DND-41 (cell line): ENCODE measurements around the gene ISCA1.

Experiments
- ATAC-seq: fragments of 200-7000 bp; cut with Tn5 transposase; 3 replicates; pipeline ENCODE4 v1.9.1; 2021; ENCODE audit warnings: low read depth; ENCODE audit not compliant: insufficient read depth
- DNase-seq: peaks from one replicate; pipeline ENCODE4 v3.0.0-alpha.2; 2020
- H2AFZ ChIP-seq: 2 replicates; pipeline ENCODE4 v1.6.0; 2012; ENCODE audit warnings: low read depth, low read length
- H3K27ac ChIP-seq: 2 replicates; pipeline ENCODE4 v1.5.1; 2012; ENCODE audit warnings: low read length, inconsistent platforms
- H3K27me3 ChIP-seq: fragments of 200-600 bp; sonication (generic); 2 replicates; pipeline ENCODE4 v1.6.0; 2012; ENCODE audit warnings: low read length, mild to moderate bottlenecking, inconsistent platforms; ENCODE audit not compliant: insufficient read depth, poor library complexity
- H3K36me3 ChIP-seq: 2 replicates; pipeline ENCODE4 v1.5.1; 2012; ENCODE audit warnings: low read length, inconsistent platforms; ENCODE audit not compliant: insufficient read depth
- H3K4me1 ChIP-seq: 2 replicates; pipeline ENCODE4 v1.5.1; 2012; ENCODE audit warnings: mild to moderate bottlenecking, low read length; ENCODE audit not compliant: insufficient read depth
- H3K4me2 ChIP-seq: 2 replicates; pipeline ENCODE4 v1.6.0; 2012; ENCODE audit warnings: mild to moderate bottlenecking, moderate library complexity, low read length, inconsistent platforms; ENCODE audit not compliant: insufficient read depth
- H3K4me3 ChIP-seq, 2 experiments: fragments of 200-600 bp in 1 of 2; shearing (Covaris generic) in 1 of 2; 2 replicates each; pipeline ENCODE4 v1.5.1; 2012 to 2016; ENCODE audit warnings: inconsistent platforms in 2 of 2, low read length in 2 of 2, mild to moderate bottlenecking in 2 of 2, low read depth in 1 of 2, moderate library complexity in 1 of 2
- H3K79me2 ChIP-seq: 2 replicates; pipeline ENCODE4 v1.6.0; 2012; ENCODE audit warnings: low read length, inconsistent platforms; ENCODE audit not compliant: insufficient read depth
- H3K9ac ChIP-seq: 2 replicates; pipeline ENCODE4 v1.6.0; 2012; ENCODE audit warnings: low read depth, mild to moderate bottlenecking, inconsistent platforms, low read length, moderate library complexity
- H3K9me3 ChIP-seq: 2 replicates; pipeline ENCODE4 v1.5.1; 2012; ENCODE audit warnings: low read length, moderate library complexity, mild to moderate bottlenecking, inconsistent platforms; ENCODE audit not compliant: insufficient read depth, severe bottlenecking
- H4K20me1 ChIP-seq: 2 replicates; pipeline ENCODE4 v1.6.0; 2012; ENCODE audit warnings: low read length; ENCODE audit not compliant: insufficient read depth
- CTCF ChIP-seq: IDR thresholded peaks from 2 replicates; pipeline ENCODE4 v1.5.1; 2012; ENCODE audit warnings: borderline replicate concordance, low read length, moderate library complexity, mild to moderate bottlenecking; ENCODE audit not compliant: poor library complexity, severe bottlenecking; ENCODE audit errors: extremely low read depth
- EZH2 ChIP-seq: IDR thresholded peaks from 3 replicates; pipeline ENCODE4 v1.6.1; 2012; ENCODE audit warnings: borderline replicate concordance, low read depth, mild to moderate bottlenecking, moderate library complexity, low read length, inconsistent platforms; ENCODE audit not compliant: severe bottlenecking

ISCA1 gene

GRCh38 chr9:86253577-86253976, 28.8 kb downstream of the ISCA1 start:
- Histone ChIP-seq H3K9ac (no peak overlapping the region), H4K20me1 (no peaks in the 10 kb centered on the region), H3K27me3 (no peaks in the 10 kb centered on the region), H3K79me2 (no peaks in the 10 kb centered on the region), H3K4me2 (no peak overlapping the region), H3K4me1 (no peaks in the 10 kb centered on the region), H3K4me3 (no peak overlapping the region), H3K36me3 (no peaks in the 10 kb centered on the region), H3K27ac (no peak overlapping the region), H3K9me3 (peaks cover 2% of the 10 kb centered on the region), H2AFZ (no peak overlapping the region)
- TF ChIP-seq EZH2, result no peak
- no peak for TF ChIP-seq CTCF
- DNase-seq (no peak), ATAC-seq (no peak)

GRCh38 chr9:86252870-86253269, 29.5 kb downstream of the ISCA1 start:
- no peak for ATAC-seq
- no peaks in the 10 kb centered on the region for H3K79me2 ChIP-seq
- no peaks in the 10 kb centered on the region for H3K27me3 ChIP-seq
- H3K9me3 ChIP-seq, result peaks cover 2% of the 10 kb centered on the region
- no peak for TF ChIP-seq CTCF
- TF ChIP-seq EZH2, result no peak
- H3K4me2 ChIP-seq, result no peak overlapping the region
- H2AFZ ChIP-seq, result no peak overlapping the region
- no peak overlapping the region for H3K9ac ChIP-seq
- no peaks in the 10 kb centered on the region for H3K36me3 ChIP-seq
- DNase-seq, result no peak
- H3K4me3 ChIP-seq, result no peak overlapping the region
- H4K20me1 ChIP-seq, result no peaks in the 10 kb centered on the region
- H3K27ac ChIP-seq, result no peak overlapping the region
- H3K4me1 ChIP-seq, result no peaks in the 10 kb centered on the region

- Histone ChIP-seq H3K4me1 (peaks cover 12% of the 10 kb centered on the region), H4K20me1 (no peaks in the 10 kb centered on the region), H3K4me2 (no peak overlapping the region), H3K4me3 (no peak overlapping the region), H3K27ac (no peak overlapping the region), H3K27me3 (no peaks in the 10 kb centered on the region), H3K9ac (no peak overlapping the region), H3K36me3 (no peaks in the 10 kb centered on the region), H3K79me2 (no peaks in the 10 kb centered on the region), H2AFZ (no peak overlapping the region), H3K9me3 (peaks cover 2% of the 10 kb centered on the region)
- ATAC-seq (no peak), DNase-seq (no peak)
- TF ChIP-seq CTCF, result no peak
- no peak for TF ChIP-seq EZH2
These were observed 32.2 kb downstream of the ISCA1 start for GRCh38 chr9:86250123-86250522.

GRCh38 chr9:86248746-86249145, 33.6 kb downstream of the ISCA1 start:
- Histone ChIP-seq H2AFZ (no peak overlapping the region), H3K4me3 (no peak overlapping the region), H3K9ac (no peak overlapping the region), H3K27me3 (no peaks in the 10 kb centered on the region), H3K9me3 (peaks cover 2% of the 10 kb centered on the region), H3K4me1 (peaks cover 12% of the 10 kb centered on the region), H3K27ac (no peak overlapping the region), H3K36me3 (no peaks in the 10 kb centered on the region), H3K4me2 (no peak overlapping the region), H3K79me2 (no peaks in the 10 kb centered on the region), H4K20me1 (no peaks in the 10 kb centered on the region)
- TF ChIP-seq EZH2 (no peak), CTCF (no peak)
- DNase-seq, result no peak
- no peak for ATAC-seq
